Testis (tissue), 3 donors: ENCODE data around the gene HNRNPF. TPM values are rescaled to one million over a fixed set of nuclear protein-coding genes. Genes with fewer than 3 reads are reported as not detected.
"Not testable (repeated sequence)": the region's sequence is repeated elsewhere in the genome, so short reads cannot be mapped to it uniquely, and the experiment has no call there.

Experiments used
- DNase-seq: peaks from one replicate; pipeline ENCODE4 v3.0.0-alpha.2; 2019
- H3K27ac ChIP-seq, 2 donors: fragments of 200-600 bp; sonication (generic); one replicate each; pipeline ENCODE4 v1.5.1; 2019
- H3K27me3 ChIP-seq: fragments of 200-600 bp; sonication (generic); one replicate; pipeline ENCODE4 v1.5.1; 2019
- H3K36me3 ChIP-seq: fragments of 200-600 bp; sonication (generic); one replicate; pipeline ENCODE4 v1.5.1; 2017; ENCODE audit warnings: low read depth; ENCODE audit errors: missing control alignments
- H3K4me1 ChIP-seq: fragments of 200-600 bp; sonication (generic); one replicate; pipeline ENCODE4 v1.5.1; 2019
- H3K4me3 ChIP-seq, 2 donors: fragments of 200-600 bp; sonication (generic); one replicate each; pipeline ENCODE4 v1.5.1; 2017 to 2019
- H3K9me3 ChIP-seq: fragments of 200-600 bp; sonication (generic); one replicate; pipeline ENCODE4 v1.5.1; 2017
- CTCF ChIP-seq, 3 experiments: fragments of 450-650 bp in 2 of 3; fragments of 200-600 bp in 1 of 3; sonication (generic) in 1 of 3; IDR thresholded peaks; one replicate each; pipeline ENCODE4 v1.5.1; 2016 to 2019; ENCODE audit warnings: antibody characterized with exemption in 3 of 3, mild to moderate bottlenecking in 2 of 3, moderate library complexity in 1 of 3
- POLR2A ChIP-seq: fragments of 450-650 bp; IDR thresholded peaks from one replicate; pipeline ENCODE4 v1.6.1; 2017; ENCODE audit warnings: antibody characterized with exemption, mild to moderate bottlenecking, moderate library complexity
- WGBS, 2 donors: methylation state at CpG; one replicate each; pipeline ENCODE4 v1.1.5; 2018; 5-methylcytosine and 5-hydroxymethylcytosine counted together
- intact Hi-C: fragments of 100-400 bp; cut with DNase I; formaldehyde crosslinking; loops from one replicate; pipeline ENCODE4 v1.15.1; 2023; ENCODE audit warnings: low total_unique reads
- polyA plus RNA-seq: library from polyadenylated mRNA; stranded (reverse); fragments of 350-450 nt; fragmentation: Illumina TruSeq; extraction: RNeasy Lipid Tissue Mini Kit (QIAGEN cat#74804); gene quantifications from one replicate; pipeline ENCODE4 v1.2.3, GENCODE V29; 2014; ENCODE audit warnings: low read depth, low replicate concordance; ENCODE audit not compliant: insufficient read depth
- total RNA-seq, 2 donors: library from RNA; depleted of rRNA; stranded (reverse); fragments of >200 nt; gene quantifications; one replicate each; pipeline ENCODE4 v1.2.3, GENCODE V29; 2016

HNRNPF gene
- total and polyA plus RNA-seq, 3 donors from 2014 or later: 120 to 232 (median 159) TPM

DNA sequence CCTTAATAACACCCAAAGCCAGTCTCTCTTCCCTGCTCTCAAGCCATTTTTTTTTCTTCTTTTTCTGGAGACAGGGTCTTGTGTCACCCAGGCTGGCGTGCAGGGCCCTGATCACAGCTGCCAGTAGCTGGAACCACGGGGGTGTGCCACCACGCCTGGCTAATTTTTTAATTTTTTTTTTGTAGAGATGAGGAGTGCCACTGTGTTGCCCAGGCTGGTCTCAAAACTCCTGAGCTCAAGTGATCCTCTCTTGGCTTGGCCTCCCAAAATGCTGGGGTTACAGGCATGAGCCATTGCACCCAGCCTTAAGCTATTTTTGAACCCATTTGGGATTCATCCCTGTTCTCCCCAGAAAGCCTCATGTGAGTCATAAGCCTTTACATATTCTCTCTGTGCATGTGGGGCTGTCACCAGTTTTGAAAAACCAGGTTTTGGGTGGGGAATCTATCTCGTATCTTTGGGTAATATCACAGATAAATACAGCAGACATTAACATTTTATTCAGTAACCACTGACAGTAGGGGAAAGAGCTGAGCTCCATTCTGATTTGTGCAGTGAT lies 43.4 kb upstream of the HNRNPF start:
- Histone ChIP-seq H3K27ac (no peak overlapping the region), H3K4me1 (peaks cover 6% of the 10 kb centered on the region), H3K9me3 (no peaks in the 10 kb centered on the region), H3K4me3 (no peak overlapping the region), H3K27me3 (no peaks in the 10 kb centered on the region), H3K36me3 (no peaks in the 10 kb centered on the region)
- TF ChIP-seq POLR2A: no peak
- TF ChIP-seq CTCF (IDR thresholded peaks at IDR 0.05): no peak
- no peak for DNase-seq
- WGBS, 2 donors: 78 to 82% methylated on average over 4 of the region's 4 CpGs
- intact Hi-C loops: no loop called here

GRCh38 chr10:43448742-43449141 lies 39.8 kb upstream of the HNRNPF start:
- 88 to 100% methylated on average over 2 of the region's 2 CpGs for WGBS, 2 donors
- DNase-seq: no peak
- Histone ChIP-seq H3K27ac (no peak overlapping the region), H3K4me3 (no peak overlapping the region), H3K27me3 (no peaks in the 10 kb centered on the region), H3K36me3 (no peaks in the 10 kb centered on the region), H3K9me3 (no peaks in the 10 kb centered on the region), H3K4me1 (no peaks in the 10 kb centered on the region)
- intact Hi-C loops: no loop called here
- TF ChIP-seq CTCF (IDR thresholded peaks at IDR 0.05) (no peak), POLR2A (no peak)

- intact Hi-C loops, H3K27me3 ChIP-seq, H3K4me3 ChIP-seq, H3K36me3 ChIP-seq, H3K27ac ChIP-seq, DNase-seq, H3K9me3 ChIP-seq, H3K4me1 ChIP-seq: not testable (repeated sequence)
- 94 to 95% methylated on average over 28 to 53 of the region's 53 CpGs for WGBS, 2 donors
These were observed 37.4 kb upstream of the HNRNPF start for GRCh38 chr10:43446219-43447017.

GRCh38 chr10:43444897-43445466 lies 36.0 kb upstream of the HNRNPF start:
- no peak overlapping the region for H3K27ac ChIP-seq
- H3K4me3 ChIP-seq: no peak overlapping the region
- H3K27me3 ChIP-seq: no peaks in the 10 kb centered on the region
- WGBS, 2 donors: 87 to 94% methylated on average over 2 of the region's 2 CpGs
- no peaks in the 10 kb centered on the region for H3K9me3 ChIP-seq
- DNase-seq: no peak
- TF ChIP-seq POLR2A (no peak), CTCF (IDR thresholded peaks at IDR 0.05) (no peak)
- intact Hi-C loops: no loop called here
- no peaks in the 10 kb centered on the region for H3K4me1 ChIP-seq
- no peaks in the 10 kb centered on the region for H3K36me3 ChIP-seq

- intact Hi-C loops: no loop called here
- no peak for DNase-seq
- no peaks in the 10 kb centered on the region for H3K36me3 ChIP-seq
- no peak overlapping the region for H3K4me3 ChIP-seq
- no peaks in the 10 kb centered on the region for H3K4me1 ChIP-seq
- WGBS, 2 donors: 86 to 87% methylated on average over 7 of the region's 7 CpGs
- H3K9me3 ChIP-seq: no peaks in the 10 kb centered on the region
- TF ChIP-seq CTCF (IDR thresholded peaks at IDR 0.05) (no peak), POLR2A (no peak)
- H3K27ac ChIP-seq: no peak overlapping the region
- no peaks in the 10 kb centered on the region for H3K27me3 ChIP-seq
These were observed 35.3 kb upstream of the HNRNPF start for GRCh38 chr10:43444323-43444722.
